ENCODE results near the gene SLC12A6.

SLC12A6 gene

DNA sequence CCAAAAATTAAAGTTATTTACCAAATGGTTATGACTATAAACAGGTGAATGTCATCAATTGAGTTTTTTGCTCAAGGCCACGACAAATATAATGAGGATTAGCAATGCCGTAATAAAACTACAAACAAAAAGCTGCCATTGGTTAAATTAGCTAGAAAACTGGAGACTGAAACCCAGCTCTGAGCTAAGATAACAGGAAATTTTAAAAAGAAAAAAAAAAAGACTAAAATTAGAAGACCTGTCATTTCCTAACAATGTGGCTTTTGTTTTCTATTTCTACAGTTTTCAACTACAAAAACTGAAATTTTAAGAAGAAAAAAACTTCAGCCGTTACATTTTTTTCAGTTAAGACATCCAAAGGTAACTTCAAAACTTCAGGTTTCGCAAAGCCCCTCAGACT lies 9.7 kb downstream of the SLC12A6 start:
- ChIA-PET POLR2A (interaction anchor here (0.7 to 2.5 kb wide), 2 partner anchors 10 to 28 kb away, joined by 5 to 7 read pairs; partner anchors contain the start of gene SLC12A6), CTCF (interaction anchor here (0.9 to 1.4 kb wide), 2 partner anchors 15 to 25 kb away, joined by 3 to 4 read pairs; no protein-coding TSS in a partner anchor)
- no peak overlapping the region for H3K4me3 ChIP-seq (ENCODE audit: low read depth, low read length)
- TF ChIP-seq, protein P1, sequence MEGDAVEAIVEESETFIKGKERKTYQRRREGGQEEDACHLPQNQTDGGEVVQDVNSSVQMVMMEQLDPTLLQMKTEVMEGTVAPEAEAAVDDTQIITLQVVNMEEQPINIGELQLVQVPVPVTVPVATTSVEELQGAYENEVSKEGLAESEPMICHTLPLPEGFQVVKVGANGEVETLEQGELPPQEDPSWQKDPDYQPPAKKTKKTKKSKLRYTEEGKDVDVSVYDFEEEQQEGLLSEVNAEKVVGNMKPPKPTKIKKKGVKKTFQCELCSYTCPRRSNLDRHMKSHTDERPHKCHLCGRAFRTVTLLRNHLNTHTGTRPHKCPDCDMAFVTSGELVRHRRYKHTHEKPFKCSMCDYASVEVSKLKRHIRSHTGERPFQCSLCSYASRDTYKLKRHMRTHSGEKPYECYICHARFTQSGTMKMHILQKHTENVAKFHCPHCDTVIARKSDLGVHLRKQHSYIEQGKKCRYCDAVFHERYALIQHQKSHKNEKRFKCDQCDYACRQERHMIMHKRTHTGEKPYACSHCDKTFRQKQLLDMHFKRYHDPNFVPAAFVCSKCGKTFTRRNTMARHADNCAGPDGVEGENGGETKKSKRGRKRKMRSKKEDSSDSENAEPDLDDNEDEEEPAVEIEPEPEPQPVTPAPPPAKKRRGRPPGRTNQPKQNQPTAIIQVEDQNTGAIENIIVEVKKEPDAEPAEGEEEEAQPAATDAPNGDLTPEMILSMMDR (IDR thresholded peaks at IDR 0.05; ENCODE audit: insufficient read depth, low read length, missing control alignments): no peak
- no peak for DNase-seq (ENCODE audit: low read depth, low spot score)

DNA sequence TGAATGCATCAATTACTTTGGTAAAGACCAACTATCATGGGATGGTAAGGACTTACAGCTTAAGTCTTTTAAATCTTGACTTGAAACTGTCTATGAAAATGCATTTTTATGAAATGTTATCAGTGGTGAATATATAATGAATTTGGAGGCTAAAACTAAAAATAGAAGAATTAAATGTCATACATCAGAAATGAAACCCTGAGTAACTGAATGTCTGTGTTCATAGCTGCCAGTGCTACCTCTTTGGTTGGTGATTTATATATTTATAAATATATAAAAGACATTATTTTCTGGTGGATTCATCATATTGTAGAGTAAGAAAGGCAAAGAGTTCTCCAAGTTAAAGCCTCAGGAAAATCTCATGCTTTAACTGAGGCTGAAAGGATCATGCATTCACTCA lies 12.2 kb downstream of the SLC12A6 start:
- CTCF ChIA-PET: interaction anchor here (0.9 to 2.4 kb wide), 3 partner anchors 18 to 84 kb away, joined by 3 to 10 read pairs (median 7); partner anchors contain the start of genes LPCAT4, NOP10 and NUTM1
- H3K4me3 ChIP-seq (ENCODE audit: low read depth, low read length): no peak overlapping the region
- TF ChIP-seq, protein P1 (IDR thresholded peaks at IDR 0.05; ENCODE audit: insufficient read depth, low read length, missing control alignments): no peak
- POLR2A ChIA-PET: interaction anchor here (0.8 kb wide), 1 partner anchor 12 kb away, joined by 3 read pairs; the partner anchor contains the start of gene SLC12A6
- no peak for DNase-seq (ENCODE audit: low read depth, low spot score)

DNA sequence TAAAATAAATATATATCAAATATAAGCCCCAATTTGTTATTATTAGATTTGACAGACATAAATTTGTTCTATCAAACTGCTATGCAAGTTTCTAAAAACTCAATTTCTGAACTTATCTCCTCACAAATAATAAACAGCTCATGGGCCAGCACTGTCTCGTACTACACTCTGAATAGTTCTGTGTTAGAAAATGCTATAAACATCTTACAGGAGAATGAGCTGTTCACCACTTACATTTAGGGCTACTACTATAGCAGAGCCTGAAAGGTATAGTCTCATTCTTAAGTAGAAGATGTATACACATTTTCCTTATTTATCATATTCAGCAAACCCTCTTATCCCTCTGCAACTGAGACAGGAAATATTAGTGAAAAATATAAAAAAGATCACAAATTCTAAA lies 12.6 kb downstream of the SLC12A6 start:
- DNase-seq (ENCODE audit: low read depth, low spot score): no peak
- POLR2A ChIA-PET: no interaction called here
- TF ChIP-seq, protein P1 (IDR thresholded peaks at IDR 0.05; ENCODE audit: insufficient read depth, low read length, missing control alignments): no peak
- H3K4me3 ChIP-seq (ENCODE audit: low read depth, low read length): no peak overlapping the region
- CTCF ChIA-PET: interaction anchor here (0.9 to 2.4 kb wide), 3 partner anchors 18 to 84 kb away, joined by 3 to 10 read pairs (median 7); partner anchors contain the start of genes LPCAT4, NOP10 and NUTM1

DNA sequence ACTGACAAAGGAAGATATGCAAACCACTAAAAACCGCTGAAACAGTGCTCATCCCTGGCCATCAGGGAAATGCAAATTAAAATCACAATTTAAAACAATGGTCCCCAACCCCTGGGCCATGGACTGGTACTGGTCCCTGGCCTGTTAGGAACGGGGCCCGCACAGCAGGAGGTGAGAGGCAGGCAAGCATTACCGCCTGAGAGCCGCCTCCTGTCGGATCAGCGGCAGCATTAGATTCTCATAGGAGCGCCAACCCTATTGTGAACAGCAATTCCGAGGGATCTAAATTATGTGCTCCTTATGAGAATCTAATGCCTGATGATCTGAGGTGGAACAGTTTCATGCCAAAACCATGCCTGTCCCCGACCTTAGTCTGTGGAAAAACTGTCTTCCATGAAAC lies 14.4 kb downstream of the SLC12A6 start:
- TF ChIP-seq, protein P1 (IDR thresholded peaks at IDR 0.05; ENCODE audit: insufficient read depth, low read length, missing control alignments): no peak
- ChIA-PET CTCF (no interaction called here), POLR2A (no interaction called here)
- DNase-seq (ENCODE audit: low read depth, low spot score): no peak
- H3K4me3 ChIP-seq (ENCODE audit: low read depth, low read length): no peak overlapping the region

DNA sequence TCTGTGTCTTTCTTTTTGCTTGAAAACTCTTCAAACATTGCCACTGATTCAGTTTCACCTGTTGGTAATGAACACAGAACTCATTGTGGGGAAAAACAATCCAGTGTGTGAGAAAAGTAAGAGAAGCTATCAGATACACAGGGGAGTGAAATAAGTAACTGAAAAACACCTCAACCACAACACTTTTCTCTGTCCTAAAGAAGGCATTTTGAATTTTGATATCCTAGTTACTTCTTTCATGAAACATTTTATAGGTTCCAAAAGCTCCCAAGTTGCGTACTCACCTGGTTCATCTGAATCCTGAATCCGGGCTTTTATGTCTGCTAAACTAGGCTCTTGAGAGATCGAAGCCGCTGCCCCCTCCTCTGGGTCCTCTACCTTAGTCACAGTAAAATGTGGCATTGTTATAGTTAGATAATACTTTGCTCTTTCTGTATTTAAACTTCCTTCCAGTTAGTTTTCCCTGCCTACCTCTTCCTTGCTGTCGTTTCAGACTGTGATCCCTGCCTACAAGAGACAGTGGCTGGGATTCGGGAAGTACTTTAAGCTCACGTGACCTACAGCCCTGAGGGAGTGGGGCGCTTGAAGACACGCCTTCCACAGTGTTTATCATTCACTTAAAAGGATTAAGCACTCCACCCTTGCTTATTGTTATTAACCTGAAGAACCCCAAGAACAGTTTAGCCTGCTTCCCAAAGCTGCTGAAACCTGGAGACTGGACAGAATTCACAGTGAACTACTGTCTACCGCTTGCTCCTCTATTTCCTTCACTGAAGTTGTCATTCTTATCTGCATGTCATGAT lies 19.1 kb downstream of the SLC12A6 start:
- no peak for DNase-seq (ENCODE audit: low read depth, low spot score)
- ChIA-PET POLR2A (interaction anchor here (1.3 kb wide), 1 partner anchor 25 kb away, joined by 3 read pairs; the partner anchor contains the start of genes NOP10 and NUTM1), CTCF (interaction anchor here (0.6 to 1.3 kb wide), 5 partner anchors 20 to 109 kb away, joined by 3 to 4 read pairs (median 3); partner anchors contain the start of genes KATNBL1 and LPCAT4)
- peak overlapping the region; percentile 58 for H3K4me3 ChIP-seq (ENCODE audit: low read depth, low read length)
- TF ChIP-seq, protein P1 (IDR thresholded peaks at IDR 0.05; ENCODE audit: insufficient read depth, low read length, missing control alignments): no peak

All from AG04449 (cell line).